ENCODE data around the gene SEMA4D.

SEMA4D gene

GRCh38 chr9:89425921-89426383 lies 72.0 kb downstream of the SEMA4D start:
- no peak for TF ChIP-seq CTCF (IDR thresholded peaks at IDR 0.05; ENCODE audit: low read depth, low read length, missing control alignments)
- H3K4me3 ChIP-seq (replicated peaks; ENCODE audit: low read depth, low read length): no peak overlapping the region
- DNase-seq (ENCODE audit: extremely low read depth, low read depth): no peak

- H3K4me3 ChIP-seq (replicated peaks; ENCODE audit: low read depth, low read length): no peak overlapping the region
- TF ChIP-seq CTCF (IDR thresholded peaks at IDR 0.05; ENCODE audit: low read depth, low read length, missing control alignments): no peak
- DNase-seq (ENCODE audit: extremely low read depth, low read depth): peak; percentile 26
These were observed 72.7 kb downstream of the SEMA4D start for GRCh38 chr9:89425024-89425805.

- no peak for TF ChIP-seq CTCF (IDR thresholded peaks at IDR 0.05; ENCODE audit: low read depth, low read length, missing control alignments)
- no peak overlapping the region for H3K4me3 ChIP-seq (replicated peaks; ENCODE audit: low read depth, low read length)
- no peak for DNase-seq (ENCODE audit: extremely low read depth, low read depth)
These were observed 75.5 kb downstream of the SEMA4D start for GRCh38 chr9:89422151-89422975.

GRCh38 chr9:89421595-89421994 lies 76.3 kb downstream of the SEMA4D start:
- H3K4me3 ChIP-seq (replicated peaks; ENCODE audit: low read depth, low read length): no peak overlapping the region
- DNase-seq (ENCODE audit: extremely low read depth, low read depth): no peak
- TF ChIP-seq CTCF (IDR thresholded peaks at IDR 0.05; ENCODE audit: low read depth, low read length, missing control alignments): no peak

- no peak for DNase-seq (ENCODE audit: extremely low read depth, low read depth)
- no peak overlapping the region for H3K4me3 ChIP-seq (replicated peaks; ENCODE audit: low read depth, low read length)
- no peak for TF ChIP-seq CTCF (IDR thresholded peaks at IDR 0.05; ENCODE audit: low read depth, low read length, missing control alignments)
These were observed 77.3 kb downstream of the SEMA4D start for GRCh38 chr9:89420397-89421178.

GRCh38 chr9:89419978-89420394 lies 77.9 kb downstream of the SEMA4D start:
- H3K4me3 ChIP-seq (replicated peaks; ENCODE audit: low read depth, low read length): no peak overlapping the region
- no peak for TF ChIP-seq CTCF (IDR thresholded peaks at IDR 0.05; ENCODE audit: low read depth, low read length, missing control alignments)
- no peak for DNase-seq (ENCODE audit: extremely low read depth, low read depth)
